Measurements from ENCODE around the gene SRPRB.

SRPRB gene

GRCh38 chr3:133815386-133815785 lies 9.8 kb downstream of the SRPRB start:
- Histone ChIP-seq H3K36me3 (ENCODE audit: control insufficient read depth in 1 of 2, insufficient read depth in 2 of 2, low read length in 2 of 2) (peaks cover 3 to 18% of the 10 kb centered on the region in 2 experiments), H3K79me1 (ENCODE audit: low read length) (no peaks in the 10 kb centered on the region), H3K4me2 (ENCODE audit: low read length) (no peak overlapping the region), H2AFZ (ENCODE audit: insufficient read depth, low read length, poor library complexity) (no peak overlapping the region), H2AK5ac (ENCODE audit: low read length) (no peak overlapping the region), H4K12ac (ENCODE audit: low read depth, low read length) (no peak overlapping the region), H3K14ac (ENCODE audit: low read length) (no peak overlapping the region), H3K4me1 (ENCODE audit: control insufficient read depth in 1 of 2, insufficient read depth in 2 of 2, low read length in 2 of 2) (peaks cover 2 to 3% of the 10 kb centered on the region in 2 experiments), H3K27me3 (ENCODE audit: insufficient read depth, low read length) (no peaks in the 10 kb centered on the region), H3K9me3 (ENCODE audit: insufficient read depth, low read depth, low read length) (no peaks in the 10 kb centered on the region), H3K23ac (ENCODE audit: low read length) (no peak overlapping the region), H3K18ac (ENCODE audit: low read length) (no peak overlapping the region), H3K4me3 (ENCODE audit: low read depth, low read length) (no peak overlapping the region), H3K27ac (ENCODE audit: low read depth, low read length) (no peak overlapping the region), H3K79me2 (ENCODE audit: control insufficient read depth, insufficient read depth, low read length, poor library complexity) (no peaks in the 10 kb centered on the region), H2BK120ac (ENCODE audit: insufficient read depth, low read length, poor library complexity) (no peak overlapping the region), H4K91ac (ENCODE audit: low read depth, low read length) (no peak overlapping the region), H2BK5ac (ENCODE audit: low read depth, low read length, poor library complexity) (no peak overlapping the region), H3K9ac (ENCODE audit: low read length) (no peak overlapping the region), H4K8ac (ENCODE audit: low read depth, low read length) (no peak overlapping the region), H2BK12ac (ENCODE audit: low read length) (no peak overlapping the region), H3K4ac (ENCODE audit: low read depth, low read length) (no peak overlapping the region)
- peak; percentile 60 to 79 for DNase-seq
- WGBS (ENCODE audit: extremely low coverage, insufficient coverage, insufficient read length), result no CpG with 5 or more reads among the region's 2 CpGs

GRCh38 chr3:133820129-133820528 lies 14.5 kb downstream of the SRPRB start:
- no peak for DNase-seq
- no peak overlapping the region for H2AK5ac ChIP-seq (ENCODE audit: low read length)
- no CpG with 5 or more reads among the region's 4 CpGs for WGBS (ENCODE audit: extremely low coverage, insufficient coverage, insufficient read length)

GRCh38 chr3:133820889-133821675 lies 15.5 kb downstream of the SRPRB start:
- WGBS (ENCODE audit: extremely low coverage, insufficient coverage, insufficient read length), result no CpG with 5 or more reads among the region's 3 CpGs
- H3K4ac ChIP-seq (ENCODE audit: low read depth, low read length), result no peak overlapping the region
- H4K91ac ChIP-seq (ENCODE audit: low read depth, low read length), result no peak overlapping the region
- H3K4me3 ChIP-seq (ENCODE audit: low read depth, low read length), result no peak overlapping the region
- no peak overlapping the region for H2BK120ac ChIP-seq (ENCODE audit: insufficient read depth, low read length, poor library complexity)
- H4K12ac ChIP-seq (ENCODE audit: low read depth, low read length), result no peak overlapping the region
- no peak overlapping the region for H3K18ac ChIP-seq (ENCODE audit: low read length)
- H2BK12ac ChIP-seq (ENCODE audit: low read length), result no peak overlapping the region
- no peak overlapping the region for H2BK5ac ChIP-seq (ENCODE audit: low read depth, low read length, poor library complexity)
- H3K27ac ChIP-seq (ENCODE audit: low read depth, low read length), result no peak overlapping the region
- no peak for DNase-seq
- peaks cover 5% of the 10 kb centered on the region for H3K9me3 ChIP-seq (ENCODE audit: insufficient read depth, low read depth, low read length)
- H3K36me3 ChIP-seq (ENCODE audit: control insufficient read depth in 1 of 2, insufficient read depth in 2 of 2, low read length in 2 of 2), result peaks cover 17 to 38% of the 10 kb centered on the region in 2 experiments
- H3K4me2 ChIP-seq (ENCODE audit: low read length), result no peak overlapping the region
- H3K14ac ChIP-seq (ENCODE audit: low read length), result no peak overlapping the region
- H3K23ac ChIP-seq (ENCODE audit: low read length), result no peak overlapping the region
- H3K79me1 ChIP-seq (ENCODE audit: low read length), result no peaks in the 10 kb centered on the region
- no peaks in the 10 kb centered on the region for H3K27me3 ChIP-seq (ENCODE audit: insufficient read depth, low read length)
- H3K79me2 ChIP-seq (ENCODE audit: control insufficient read depth, insufficient read depth, low read length, poor library complexity), result no peaks in the 10 kb centered on the region
- no peak overlapping the region for H2AK5ac ChIP-seq (ENCODE audit: low read length)
- H2AFZ ChIP-seq (ENCODE audit: insufficient read depth, low read length, poor library complexity), result no peak overlapping the region
- peak overlapping the region; percentile 8 for H3K9ac ChIP-seq (ENCODE audit: low read length)
- no peak overlapping the region for H4K8ac ChIP-seq (ENCODE audit: low read depth, low read length)
- peaks cover 0 to 2% of the 10 kb centered on the region in 2 experiments for H3K4me1 ChIP-seq (ENCODE audit: control insufficient read depth in 1 of 2, insufficient read depth in 2 of 2, low read length in 2 of 2)

More at GRCh38 chr3:133820129-133820528, 14.5 kb downstream of the SRPRB start:
- Histone ChIP-seq H3K9me3 (ENCODE audit: insufficient read depth, low read depth, low read length) (peaks cover 5% of the 10 kb centered on the region), H4K91ac (ENCODE audit: low read depth, low read length) (no peak overlapping the region), H3K4ac (ENCODE audit: low read depth, low read length) (no peak overlapping the region), H3K18ac (ENCODE audit: low read length) (no peak overlapping the region), H2BK5ac (ENCODE audit: low read depth, low read length, poor library complexity) (no peak overlapping the region), H2BK12ac (ENCODE audit: low read length) (no peak overlapping the region), H3K4me1 (ENCODE audit: control insufficient read depth in 1 of 2, insufficient read depth in 2 of 2, low read length in 2 of 2) (peaks cover 0 to 2% of the 10 kb centered on the region in 2 experiments), H3K36me3 (ENCODE audit: control insufficient read depth in 1 of 2, insufficient read depth in 2 of 2, low read length in 2 of 2) (peaks cover 17 to 38% of the 10 kb centered on the region in 2 experiments), H3K79me2 (ENCODE audit: control insufficient read depth, insufficient read depth, low read length, poor library complexity) (no peaks in the 10 kb centered on the region), H3K79me1 (ENCODE audit: low read length) (no peaks in the 10 kb centered on the region), H4K12ac (ENCODE audit: low read depth, low read length) (no peak overlapping the region), H3K4me3 (ENCODE audit: low read depth, low read length) (no peak overlapping the region), H2AFZ (ENCODE audit: insufficient read depth, low read length, poor library complexity) (no peak overlapping the region), H4K8ac (ENCODE audit: low read depth, low read length) (no peak overlapping the region), H3K4me2 (ENCODE audit: low read length) (no peak overlapping the region), H3K23ac (ENCODE audit: low read length) (no peak overlapping the region), H3K27me3 (ENCODE audit: insufficient read depth, low read length) (no peaks in the 10 kb centered on the region), H2BK120ac (ENCODE audit: insufficient read depth, low read length, poor library complexity) (no peak overlapping the region), H3K27ac (ENCODE audit: low read depth, low read length) (no peak overlapping the region), H3K9ac (ENCODE audit: low read length) (no peak overlapping the region), H3K14ac (ENCODE audit: low read length) (no peak overlapping the region)

- no peak overlapping the region for H3K14ac ChIP-seq (ENCODE audit: low read length)
- H3K4me3 ChIP-seq (ENCODE audit: low read depth, low read length), result no peak overlapping the region
- H3K79me2 ChIP-seq (ENCODE audit: control insufficient read depth, insufficient read depth, low read length, poor library complexity), result no peaks in the 10 kb centered on the region
- no peak overlapping the region for H3K18ac ChIP-seq (ENCODE audit: low read length)
- no peak overlapping the region for H3K23ac ChIP-seq (ENCODE audit: low read length)
- peaks cover 0 to 2% of the 10 kb centered on the region in 2 experiments for H3K4me1 ChIP-seq (ENCODE audit: control insufficient read depth in 1 of 2, insufficient read depth in 2 of 2, low read length in 2 of 2)
- peak in 1 of 2 donors; percentile 38 for DNase-seq
- H4K12ac ChIP-seq (ENCODE audit: low read depth, low read length), result no peak overlapping the region
- H3K4me2 ChIP-seq (ENCODE audit: low read length), result no peak overlapping the region
- no peaks in the 10 kb centered on the region for H3K79me1 ChIP-seq (ENCODE audit: low read length)
- no peak overlapping the region for H3K9ac ChIP-seq (ENCODE audit: low read length)
- no peak overlapping the region for H3K4ac ChIP-seq (ENCODE audit: low read depth, low read length)
- no peak overlapping the region for H2AFZ ChIP-seq (ENCODE audit: insufficient read depth, low read length, poor library complexity)
- no peak overlapping the region for H4K91ac ChIP-seq (ENCODE audit: low read depth, low read length)
- no peak overlapping the region for H4K8ac ChIP-seq (ENCODE audit: low read depth, low read length)
- no CpG with 5 or more reads among the region's 8 CpGs for WGBS (ENCODE audit: extremely low coverage, insufficient coverage, insufficient read length)
- no peak overlapping the region for H2BK12ac ChIP-seq (ENCODE audit: low read length)
- H3K9me3 ChIP-seq (ENCODE audit: insufficient read depth, low read depth, low read length), result peaks cover 5% of the 10 kb centered on the region
- no peak overlapping the region for H3K27ac ChIP-seq (ENCODE audit: low read depth, low read length)
- H2BK120ac ChIP-seq (ENCODE audit: insufficient read depth, low read length, poor library complexity), result no peak overlapping the region
- no peaks in the 10 kb centered on the region for H3K27me3 ChIP-seq (ENCODE audit: insufficient read depth, low read length)
- H2BK5ac ChIP-seq (ENCODE audit: low read depth, low read length, poor library complexity), result no peak overlapping the region
- H3K36me3 ChIP-seq (ENCODE audit: control insufficient read depth in 1 of 2, insufficient read depth in 2 of 2, low read length in 2 of 2), result peaks cover 17 to 38% of the 10 kb centered on the region in 2 experiments
- H2AK5ac ChIP-seq (ENCODE audit: low read length), result no peak overlapping the region
These were observed 16.4 kb downstream of the SRPRB start for GRCh38 chr3:133821767-133822638.
